HEK293T (cell line): ENCODE results near the gene GRAMD2B.

Source experiments
- BHLHE40 ChIP-seq: fragments of 450-650 bp; IDR thresholded peaks from 2 replicates; pipeline ENCODE4 v1.6.1; 2016; ENCODE audit warnings: mild to moderate bottlenecking, moderate library complexity, borderline replicate concordance
- ELF4 ChIP-seq: fragments of 450-650 bp; IDR thresholded peaks from 2 replicates; pipeline ENCODE4 v1.6.1; 2017; ENCODE audit warnings: antibody characterized with exemption
- FOXM1 ChIP-seq: fragments of 450-650 bp; IDR thresholded peaks from 2 replicates; pipeline ENCODE4 v1.6.1; 2017; ENCODE audit warnings: mild to moderate bottlenecking, borderline replicate concordance
- HDGF ChIP-seq: fragments of 450-650 bp; IDR thresholded peaks from 2 replicates; pipeline ENCODE4 v1.6.1; 2017; ENCODE audit warnings: antibody characterized with exemption, borderline replicate concordance
- SP1 ChIP-seq: fragments of 450-650 bp; IDR thresholded peaks from 2 replicates; pipeline ENCODE4 v1.6.1; 2017

DNA sequence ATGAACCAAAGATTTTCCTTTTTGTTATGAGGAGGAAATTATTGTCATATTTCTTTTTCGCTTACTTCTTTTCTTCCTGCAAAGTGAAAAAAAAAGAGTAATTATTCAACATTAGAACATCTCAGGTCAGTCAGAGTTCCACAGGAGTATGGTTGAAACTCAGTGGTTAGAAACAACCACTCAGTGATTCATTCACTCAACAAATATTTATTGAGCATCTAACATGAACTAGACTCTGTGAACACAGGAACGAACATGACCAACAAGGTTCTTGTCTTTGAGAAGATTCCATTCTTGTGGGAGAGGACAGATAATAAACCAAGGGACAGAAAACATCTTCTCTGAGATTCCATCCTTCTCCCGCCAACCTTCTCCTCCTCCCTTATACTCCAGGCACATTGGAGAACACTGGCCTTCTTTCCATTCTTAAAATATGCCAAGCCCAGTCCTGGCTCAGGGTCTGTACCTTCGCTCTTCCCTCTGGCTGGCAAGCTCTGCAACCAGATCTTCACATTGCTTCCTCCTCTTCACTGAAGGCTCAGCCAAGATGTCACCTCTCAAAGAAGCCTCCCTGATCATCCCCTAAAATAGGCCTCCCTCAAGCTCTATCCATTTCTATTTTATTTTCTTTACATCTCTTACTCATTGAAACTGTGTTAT, 6.8 kb upstream of the GRAMD2B start:
- TF ChIP-seq SP1: no peak
- TF ChIP-seq FOXM1: no peak
- TF ChIP-seq ELF4: no peak
- TF ChIP-seq BHLHE40: no peak
- no peak for TF ChIP-seq HDGF
